B cell (primary cell): ENCODE measurements around the gene GJB2.
"Not testable (repeated sequence)": the region's sequence is repeated elsewhere in the genome, so short reads cannot be mapped to it uniquely, and the experiment has no call there.

Source experiments
- EZH2 ChIP-seq: IDR thresholded peaks from 2 replicates; pipeline ENCODE4 v1.6.1; 2012; ENCODE audit warnings: borderline replicate concordance, low read depth, mild to moderate bottlenecking, moderate library complexity, low read length; ENCODE audit not compliant: insufficient read depth, poor library complexity, severe bottlenecking
- TF ChIP-seq, protein P1 (sequence below): fragments of 200-600 bp; IDR thresholded peaks from one replicate; pipeline ENCODE4 v1.8.0; 2022; ENCODE audit warnings: antibody characterized with exemption, mild to moderate bottlenecking

GRCh38 chr13:20153290-20153689, 39.4 kb downstream of the GJB2 start:
- TF ChIP-seq, protein P1, sequence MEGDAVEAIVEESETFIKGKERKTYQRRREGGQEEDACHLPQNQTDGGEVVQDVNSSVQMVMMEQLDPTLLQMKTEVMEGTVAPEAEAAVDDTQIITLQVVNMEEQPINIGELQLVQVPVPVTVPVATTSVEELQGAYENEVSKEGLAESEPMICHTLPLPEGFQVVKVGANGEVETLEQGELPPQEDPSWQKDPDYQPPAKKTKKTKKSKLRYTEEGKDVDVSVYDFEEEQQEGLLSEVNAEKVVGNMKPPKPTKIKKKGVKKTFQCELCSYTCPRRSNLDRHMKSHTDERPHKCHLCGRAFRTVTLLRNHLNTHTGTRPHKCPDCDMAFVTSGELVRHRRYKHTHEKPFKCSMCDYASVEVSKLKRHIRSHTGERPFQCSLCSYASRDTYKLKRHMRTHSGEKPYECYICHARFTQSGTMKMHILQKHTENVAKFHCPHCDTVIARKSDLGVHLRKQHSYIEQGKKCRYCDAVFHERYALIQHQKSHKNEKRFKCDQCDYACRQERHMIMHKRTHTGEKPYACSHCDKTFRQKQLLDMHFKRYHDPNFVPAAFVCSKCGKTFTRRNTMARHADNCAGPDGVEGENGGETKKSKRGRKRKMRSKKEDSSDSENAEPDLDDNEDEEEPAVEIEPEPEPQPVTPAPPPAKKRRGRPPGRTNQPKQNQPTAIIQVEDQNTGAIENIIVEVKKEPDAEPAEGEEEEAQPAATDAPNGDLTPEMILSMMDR = not testable (repeated sequence)
- TF ChIP-seq EZH2 = not testable (repeated sequence)
